A673 (cell line): ENCODE results near the gene TAL2. TPM values are rescaled to one million over a fixed set of nuclear protein-coding genes. Genes with fewer than 3 reads are reported as not detected.

Experiments used
- BruUV-seq: library from RNA; stranded (reverse); fragments of 400-500 nt; replicated peaks from 2 replicates; lab custom pipeline; 2021; lab: Mats Ljungman, UMichigan
- CTCF ChIA-PET: fragments of 300-600 bp; sonication (Branson Sonifier 250); formaldehyde crosslinking; loops from one replicate; lab custom pipeline; 2022; ENCODE audit warnings: antibody characterized with exemption; lab: Charles Lee
- POLR2A ChIA-PET: fragments of 300-600 bp; sonication (Branson Sonifier 250); formaldehyde crosslinking; loops from one replicate; lab custom pipeline; 2022; ENCODE audit warnings: antibody characterized with exemption; ENCODE audit not compliant: low non-redundant PET; lab: Charles Lee
- DNase-seq: peaks from one replicate; pipeline ENCODE4 v3.0.0-alpha.2; 2015; ENCODE audit warnings: low spot score
- H3K27ac ChIP-seq: fragments of 200-600 bp; sonication (generic); 2 replicates; pipeline ENCODE4 v1.5.1; 2016; ENCODE audit warnings: mixed run types, low read depth, mild to moderate bottlenecking, mixed read lengths, antibody characterized with exemption, low read length; ENCODE audit not compliant: poor library complexity, severe bottlenecking
- H3K27me3 ChIP-seq: fragments of 200-600 bp; sonication (generic); replicated peaks from 2 replicates; pipeline ENCODE4 v1.6.1; 2017; ENCODE audit warnings: mixed run types, low read depth, mild to moderate bottlenecking, mixed read lengths, antibody characterized with exemption, low read length; ENCODE audit not compliant: insufficient read depth, poor library complexity
- H3K36me3 ChIP-seq: fragments of 200-600 bp; sonication (generic); 2 replicates; pipeline ENCODE4 v1.6.1; 2016; ENCODE audit warnings: mixed run types, mild to moderate bottlenecking, mixed read lengths, antibody characterized with exemption, low read length; ENCODE audit not compliant: insufficient read depth, poor library complexity, severe bottlenecking
- H3K4me1 ChIP-seq: fragments of 200-600 bp; sonication (generic); 2 replicates; pipeline ENCODE4 v1.6.1; 2017; ENCODE audit warnings: mixed run types, mild to moderate bottlenecking, mixed read lengths, antibody characterized with exemption, low read length; ENCODE audit not compliant: insufficient read depth, poor library complexity, severe bottlenecking
- H3K4me3 ChIP-seq: fragments of 200-600 bp; sonication (generic); 2 replicates; pipeline ENCODE4 v1.5.1; 2016; ENCODE audit warnings: low read depth, mixed run types, mild to moderate bottlenecking, mixed read lengths, low read length; ENCODE audit not compliant: poor library complexity, severe bottlenecking
- H3K9me3 ChIP-seq: fragments of 200-600 bp; sonication (generic); 2 replicates; pipeline ENCODE4 v1.6.1; 2016; ENCODE audit warnings: mixed run types, low read depth, mild to moderate bottlenecking, mixed read lengths, antibody characterized with exemption, low read length; ENCODE audit not compliant: poor library complexity, severe bottlenecking
- EZH2 ChIP-seq: fragments of 200-600 bp; sonication (generic); IDR thresholded peaks from 2 replicates; pipeline ENCODE4 v1.6.1; 2017; ENCODE audit warnings: borderline replicate concordance, low read depth, mild to moderate bottlenecking, mixed read lengths, antibody characterized with exemption, low read length; ENCODE audit not compliant: poor library complexity, severe bottlenecking
- intact Hi-C: fragments of 100-400 bp; cut with micrococcal nuclease; formaldehyde crosslinking; loops from one replicate; pipeline ENCODE4 v1.10.0; 2022; ENCODE audit not compliant: unreplicated experiment
- total RNA-seq: library from RNA; stranded (reverse); gene quantifications from 2 replicates; pipeline ENCODE4 v1.2.3, GENCODE V29; 2021
- TF ChIP-seq, protein P1 (sequence below): fragments of 300-800, 200-600 bp; sonication (generic); conservative IDR thresholded peaks from 2 replicates; pipeline ENCODE4 v1.5.1; 2017; ENCODE audit warnings: low read depth, mild to moderate bottlenecking, antibody characterized with exemption, low read length, moderate library complexity, mixed read lengths

The TAL2 gene
- total RNA-seq, 1 experiment from 2014 or later, result not detected

DNA sequence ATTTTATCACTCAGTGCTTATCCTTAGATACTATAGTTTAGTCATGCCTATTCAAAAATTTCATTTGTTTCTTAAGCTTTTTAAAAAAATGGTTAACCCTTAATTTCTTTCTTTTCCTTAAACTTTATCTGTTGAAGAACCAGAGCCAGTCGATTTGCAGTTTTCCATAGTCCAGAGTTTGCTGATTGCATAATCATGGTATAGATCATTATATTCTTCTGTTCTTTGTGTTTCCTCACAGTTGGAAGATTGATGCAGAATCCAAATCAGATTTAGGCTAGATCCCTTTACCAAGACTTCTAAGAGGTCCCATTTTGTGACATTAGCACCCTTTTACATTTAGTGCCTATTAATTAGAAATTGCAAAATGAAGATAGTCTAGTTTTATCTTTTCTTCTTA, 50.0 kb downstream of the TAL2 start:
- ChIA-PET CTCF (no interaction called here), POLR2A (no interaction called here)
- no peak for DNase-seq
- Histone ChIP-seq H3K27me3 (no peaks in the 10 kb centered on the region), H3K9me3 (no peaks in the 10 kb centered on the region), H3K36me3 (no peaks in the 10 kb centered on the region), H3K4me1 (no peaks in the 10 kb centered on the region), H3K27ac (no peak overlapping the region), H3K4me3 (no peak overlapping the region)
- TF ChIP-seq, protein P1, sequence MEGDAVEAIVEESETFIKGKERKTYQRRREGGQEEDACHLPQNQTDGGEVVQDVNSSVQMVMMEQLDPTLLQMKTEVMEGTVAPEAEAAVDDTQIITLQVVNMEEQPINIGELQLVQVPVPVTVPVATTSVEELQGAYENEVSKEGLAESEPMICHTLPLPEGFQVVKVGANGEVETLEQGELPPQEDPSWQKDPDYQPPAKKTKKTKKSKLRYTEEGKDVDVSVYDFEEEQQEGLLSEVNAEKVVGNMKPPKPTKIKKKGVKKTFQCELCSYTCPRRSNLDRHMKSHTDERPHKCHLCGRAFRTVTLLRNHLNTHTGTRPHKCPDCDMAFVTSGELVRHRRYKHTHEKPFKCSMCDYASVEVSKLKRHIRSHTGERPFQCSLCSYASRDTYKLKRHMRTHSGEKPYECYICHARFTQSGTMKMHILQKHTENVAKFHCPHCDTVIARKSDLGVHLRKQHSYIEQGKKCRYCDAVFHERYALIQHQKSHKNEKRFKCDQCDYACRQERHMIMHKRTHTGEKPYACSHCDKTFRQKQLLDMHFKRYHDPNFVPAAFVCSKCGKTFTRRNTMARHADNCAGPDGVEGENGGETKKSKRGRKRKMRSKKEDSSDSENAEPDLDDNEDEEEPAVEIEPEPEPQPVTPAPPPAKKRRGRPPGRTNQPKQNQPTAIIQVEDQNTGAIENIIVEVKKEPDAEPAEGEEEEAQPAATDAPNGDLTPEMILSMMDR, result no peak
- no peak for TF ChIP-seq EZH2
- no TSS peak for BruUV-seq
- intact Hi-C loops, result no loop called here

Other genes with a start within 250 kb of the TAL2 start
- gene FSD1L, start 214.4 kb upstream of the TAL2 start, total RNA-seq, result 9.1 and 9.8 TPM in 2 replicates
- 15.4 and 15.9 TPM in 2 replicates for gene FKTN, start 104.3 kb upstream of the TAL2 start, total RNA-seq
- gene TMEM38B, start 32.1 kb downstream of the TAL2 start, total RNA-seq, result 16.8 and 22.6 TPM in 2 replicates